COLO829 (cell line): ENCODE results near the gene ALPL.

Experiments
- DNase-seq: peaks from one replicate; pipeline ENCODE4 v3.0.0; 2012; ENCODE audit warnings: low spot score

ALPL gene

GRCh38 chr1:21576031-21576797 is 67.0 kb downstream of the ALPL start:
- no peak for DNase-seq

DNA sequence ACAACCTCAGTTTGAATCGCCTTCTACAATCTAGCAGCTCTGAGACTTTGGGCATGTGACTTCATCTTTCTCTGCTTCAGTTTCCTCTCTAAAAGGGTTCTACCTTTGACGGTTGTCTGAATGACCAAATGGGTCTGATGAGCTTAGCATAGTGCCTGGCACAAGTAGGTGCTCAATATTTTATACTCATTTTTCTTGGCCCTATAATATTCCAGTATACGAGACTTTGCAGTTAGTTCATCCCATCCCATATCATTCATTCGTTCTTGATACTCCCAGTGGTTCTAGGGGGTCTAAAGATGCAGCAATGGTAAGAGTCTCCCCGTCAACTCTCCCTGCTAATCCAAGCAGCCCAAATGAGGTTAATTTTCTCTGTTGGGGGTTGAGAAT is 67.6 kb downstream of the ALPL start:
- DNase-seq, result no peak

GRCh38 chr1:21577324-21577723 is 68.1 kb downstream of the ALPL start:
- DNase-seq, result no peak

DNA sequence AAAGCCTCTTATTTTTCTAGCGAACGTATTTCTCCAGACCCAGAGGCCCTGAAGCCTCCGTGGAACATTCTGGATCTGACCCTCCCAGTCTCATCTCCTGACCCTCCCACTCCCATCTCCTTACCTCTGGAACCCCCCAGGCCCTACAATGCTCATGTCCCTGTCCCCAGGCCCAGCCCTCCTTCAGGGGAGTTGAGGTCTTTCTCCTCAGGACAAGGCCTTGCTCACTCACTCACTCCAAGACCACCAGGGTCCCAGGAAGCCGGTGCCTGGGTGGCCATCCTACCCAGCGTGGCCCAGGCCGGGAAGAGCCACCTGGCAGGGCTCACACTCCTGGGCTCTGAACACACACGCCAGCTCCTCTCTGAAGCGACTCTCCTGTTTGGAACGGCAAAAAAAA is 68.7 kb downstream of the ALPL start:
- DNase-seq, result no peak

GRCh38 chr1:21579791-21580190 is 70.6 kb downstream of the ALPL start:
- no peak for DNase-seq

GRCh38 chr1:21584096-21584495 is 74.9 kb downstream of the ALPL start:
- DNase-seq, result no peak

GRCh38 chr1:21585037-21585436 is 75.8 kb downstream of the ALPL start:
- DNase-seq, result no peak

- no peak for DNase-seq
Measured at GRCh38 chr1:21586222-21586621, 77.0 kb downstream of the ALPL start.

DNA sequence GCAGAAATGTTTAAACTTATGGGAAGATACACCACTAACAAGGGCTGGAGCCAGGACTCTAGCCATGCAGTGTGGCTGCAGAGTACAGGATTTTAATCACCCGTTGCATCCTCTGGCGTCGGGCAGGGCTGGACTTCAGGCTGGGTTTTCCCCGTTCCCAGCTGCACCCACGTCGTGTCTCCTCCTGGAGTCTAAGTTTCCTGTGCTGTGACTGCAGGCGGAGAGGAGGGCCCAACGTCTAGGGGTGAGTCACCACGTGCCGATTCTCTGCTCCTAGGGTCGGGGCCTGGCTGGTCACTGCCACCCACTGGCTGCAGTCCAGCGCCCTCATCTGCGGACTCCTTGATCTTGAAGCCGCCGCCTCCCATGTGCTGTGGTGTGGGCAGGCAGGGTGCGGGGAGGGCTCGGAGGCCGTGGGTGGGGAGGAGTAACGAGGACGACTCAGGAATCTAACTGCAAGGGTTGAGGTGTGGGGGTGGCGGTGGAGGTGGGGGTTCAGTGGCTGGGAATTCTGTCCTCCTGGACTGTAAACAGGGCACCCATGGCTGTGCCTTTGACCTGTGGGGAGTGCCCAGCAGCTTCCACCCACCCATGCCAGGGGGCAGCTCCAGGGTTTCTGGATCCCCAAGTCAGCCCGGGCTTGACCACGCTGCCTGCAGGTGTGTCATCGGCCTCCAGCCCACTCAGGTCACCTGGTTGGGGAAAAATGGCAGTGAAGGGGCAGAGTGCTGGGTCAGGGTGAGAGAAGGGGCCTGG is 77.8 kb downstream of the ALPL start:
- DNase-seq, result peak; percentile 85

GRCh38 chr1:21587602-21587953 is 78.4 kb downstream of the ALPL start:
- DNase-seq, result no peak

- no peak for DNase-seq
Measured at GRCh38 chr1:21589618-21590017, 80.4 kb downstream of the ALPL start.

DNA sequence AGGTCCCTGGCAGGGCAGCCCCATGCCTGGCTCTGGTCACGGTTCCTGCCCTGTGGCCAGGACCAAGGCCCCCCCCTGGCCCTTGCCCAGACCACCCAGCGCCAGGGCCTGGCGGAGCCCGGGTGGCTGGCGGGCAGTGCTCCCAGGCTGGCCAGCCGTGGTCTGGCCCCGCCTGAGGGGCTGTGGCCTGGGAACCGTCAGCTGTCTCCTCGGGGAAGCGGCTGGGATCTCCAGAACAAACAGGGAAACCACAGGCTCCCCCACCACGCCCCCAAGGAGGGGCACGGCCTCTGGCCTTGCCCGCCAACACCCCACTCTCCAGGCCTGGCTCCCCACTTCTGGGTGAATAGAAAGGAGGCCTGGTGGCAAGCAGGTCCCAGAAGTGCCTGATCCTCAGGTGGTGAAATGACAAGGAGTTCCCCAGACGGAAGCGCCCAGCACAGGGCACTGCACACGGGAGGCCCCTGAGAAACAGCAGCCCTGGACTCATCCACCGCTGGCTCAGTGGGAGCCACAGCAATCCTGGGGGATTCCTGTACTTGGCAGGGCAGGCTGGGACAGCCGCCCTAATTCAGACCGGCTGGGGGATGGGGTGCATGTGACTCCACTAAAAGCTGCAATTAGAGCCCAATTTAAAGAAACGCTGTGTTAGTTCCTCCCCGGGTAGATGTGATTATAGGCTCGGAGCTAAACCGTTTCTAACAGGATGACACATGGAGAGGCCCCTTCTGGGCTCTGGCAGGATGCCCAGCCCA is 81.1 kb downstream of the ALPL start:
- no peak for DNase-seq

DNA sequence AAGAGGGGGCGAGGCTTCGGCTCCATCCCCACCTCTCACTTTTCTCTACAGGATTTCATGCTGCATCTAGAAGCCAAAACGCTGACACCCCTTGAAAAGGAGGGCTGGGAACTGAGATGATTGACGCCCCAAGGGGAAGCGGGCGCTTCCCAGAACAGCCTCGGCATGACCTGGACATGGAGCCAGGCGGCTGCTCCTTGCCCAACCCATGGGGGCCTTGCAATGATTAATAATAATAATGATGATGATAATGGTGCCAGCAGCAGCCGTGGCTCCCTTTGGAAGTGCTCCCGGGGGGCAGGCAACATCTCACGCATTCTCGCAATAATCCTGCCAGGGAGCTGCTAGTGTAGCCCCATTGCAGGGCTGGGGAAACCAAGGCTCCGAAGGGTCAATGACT is 81.7 kb downstream of the ALPL start:
- DNase-seq, result no peak

GRCh38 chr1:21592086-21592865 is 83.1 kb downstream of the ALPL start:
- DNase-seq, result no peak

DNA sequence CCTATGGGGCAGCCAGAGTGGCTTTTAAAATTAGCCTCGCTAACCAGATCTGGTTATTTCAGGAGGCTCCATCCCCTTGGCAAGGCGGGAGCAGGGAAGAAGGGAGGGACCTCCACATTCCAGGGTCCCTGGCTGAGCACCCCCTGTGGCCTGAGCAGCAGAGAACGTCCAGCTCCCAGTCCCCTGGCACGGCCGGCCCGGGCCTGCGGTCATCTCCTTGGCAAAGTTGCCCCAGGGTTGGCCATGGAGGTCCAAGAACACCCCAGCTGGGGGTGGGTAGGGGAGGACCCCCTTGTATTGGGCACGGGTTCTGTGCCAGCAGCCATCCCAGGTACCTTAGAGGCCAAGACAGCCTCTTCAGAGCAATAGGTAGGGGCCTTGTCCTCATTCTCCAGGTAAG is 84.0 kb downstream of the ALPL start:
- no peak for DNase-seq

GRCh38 chr1:21594501-21594900 is 85.3 kb downstream of the ALPL start:
- no peak for DNase-seq

DNA sequence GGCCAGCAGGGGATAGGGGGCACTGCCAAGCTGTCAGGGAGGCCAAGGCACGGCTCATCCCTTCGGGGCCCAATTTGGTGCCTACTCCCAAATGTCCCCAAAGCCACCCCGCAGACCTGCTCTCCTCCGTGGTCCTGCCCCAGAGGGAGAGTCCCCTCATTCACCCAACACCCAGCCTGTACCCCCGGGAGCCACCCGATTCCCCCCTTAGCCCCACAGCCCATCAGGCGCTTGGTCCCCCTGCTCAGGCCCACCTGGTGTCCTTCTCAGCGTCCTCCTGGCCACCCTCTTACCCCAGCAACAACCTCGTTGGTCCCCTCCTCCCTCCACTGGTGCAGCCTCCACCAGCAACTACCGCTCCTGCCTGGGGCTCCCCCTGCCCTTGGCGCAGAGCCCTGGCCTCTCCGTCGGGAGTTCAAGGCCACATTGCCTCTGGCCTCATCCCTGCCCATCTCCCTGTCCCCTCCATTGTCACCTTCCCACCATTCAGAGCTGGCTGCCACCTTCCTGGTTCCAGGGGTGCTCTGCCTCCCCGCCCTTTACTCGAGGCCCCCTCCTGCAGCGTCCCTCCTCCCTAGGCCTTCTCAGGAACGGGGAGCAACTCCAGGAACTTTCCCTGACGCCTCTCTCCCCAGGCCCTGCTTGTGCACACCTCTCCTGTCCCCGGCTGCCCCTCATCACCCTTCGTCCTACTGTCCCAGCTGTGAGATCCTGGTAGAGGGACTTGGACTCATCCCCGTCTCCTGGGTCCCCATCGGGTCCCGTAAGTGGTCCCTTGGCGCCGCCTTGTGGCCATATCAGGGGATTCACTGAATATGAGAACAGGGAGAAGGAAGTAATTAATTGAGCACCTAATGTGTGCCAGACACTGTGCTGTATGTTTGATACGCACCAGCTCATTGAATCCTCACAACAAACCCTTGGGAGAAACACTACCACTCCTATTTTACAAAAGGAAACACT is 86.0 kb downstream of the ALPL start:
- peak; percentile 22 for DNase-seq

DNA sequence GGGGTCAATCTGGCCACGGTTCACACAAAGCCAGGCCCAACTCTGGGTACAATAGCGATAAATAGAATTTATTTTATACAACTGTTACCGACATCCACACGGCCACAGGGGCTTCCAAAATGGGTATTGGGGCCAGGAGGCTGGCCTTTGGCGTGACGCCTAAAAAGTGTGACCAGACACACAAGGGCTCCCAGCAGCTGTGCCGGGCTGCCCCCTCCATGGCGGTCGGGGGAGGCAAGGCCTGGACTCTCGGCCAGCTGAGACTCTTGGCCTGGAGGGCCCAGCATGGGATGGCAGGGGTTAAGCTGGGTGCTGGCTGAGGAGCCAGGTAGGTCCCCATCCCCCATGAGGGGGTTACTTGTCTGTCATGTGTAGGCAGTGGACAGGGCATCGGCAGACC is 87.0 kb downstream of the ALPL start:
- no peak for DNase-seq

DNA sequence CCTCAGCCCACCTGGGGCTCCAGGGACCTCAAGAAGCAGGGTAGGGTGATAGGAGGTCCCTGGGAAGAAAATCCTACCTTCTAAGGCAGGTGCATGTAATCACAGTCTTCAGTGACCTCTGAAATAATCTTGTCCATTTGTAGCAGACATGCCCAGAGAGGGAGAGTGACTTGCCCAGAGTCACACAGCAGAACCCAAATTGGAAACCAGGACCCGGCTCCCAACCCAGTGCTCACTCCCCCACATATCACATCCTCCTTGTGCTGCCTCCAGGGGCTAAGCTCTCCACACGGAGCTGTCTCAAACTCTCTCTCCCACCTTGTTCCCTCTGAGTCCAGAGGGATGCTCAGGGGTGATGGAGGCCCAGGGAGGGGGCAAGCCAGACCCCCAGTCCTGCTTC is 87.4 kb downstream of the ALPL start:
- no peak for DNase-seq

DNA sequence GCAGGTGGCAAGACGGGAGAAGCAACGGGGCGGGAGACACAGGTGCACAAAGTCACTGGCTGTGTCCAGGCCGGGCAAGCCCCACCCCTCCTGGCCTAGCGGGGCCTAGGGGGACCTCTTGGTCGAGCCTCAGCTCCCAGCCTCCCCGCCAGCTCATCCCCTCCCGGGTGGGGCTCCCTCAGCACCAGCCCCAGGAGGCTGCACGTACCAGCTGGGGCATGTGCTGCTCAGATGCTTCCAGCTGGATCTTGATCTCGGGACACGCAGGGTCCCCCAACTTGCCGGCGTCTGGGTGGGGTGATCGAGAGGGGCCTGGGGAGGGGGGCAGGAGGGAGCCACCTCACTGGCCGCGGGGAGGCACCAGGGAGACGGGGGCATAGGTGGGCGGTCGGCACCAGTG is 88.5 kb downstream of the ALPL start:
- no peak for DNase-seq

DNA sequence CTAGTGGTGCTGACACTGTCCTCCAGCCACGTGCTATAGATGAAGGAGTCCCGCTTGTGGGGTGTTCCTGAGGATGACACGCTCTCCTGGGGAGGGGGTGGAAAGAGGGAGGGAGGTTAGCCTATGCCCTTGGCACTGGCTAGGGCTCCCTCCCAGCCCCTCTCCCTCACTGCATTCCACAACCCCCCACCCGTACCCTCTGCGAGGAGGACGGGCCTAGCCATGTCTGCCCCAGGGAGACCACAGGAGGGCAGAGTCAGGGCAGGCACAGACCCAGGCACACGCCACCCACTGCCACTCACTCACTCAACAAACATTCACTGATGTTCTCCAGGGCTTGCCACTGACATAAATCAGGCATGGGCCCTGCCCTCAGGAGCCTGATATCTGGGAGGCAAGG is 89.2 kb downstream of the ALPL start:
- DNase-seq, result no peak
